Calu3 (cell line): ENCODE results near the gene SH3BP5. TPM values are rescaled to one million over a fixed set of nuclear protein-coding genes. Genes with fewer than 3 reads are reported as not detected.

ENCODE experiments used
- BruUV-seq: library from RNA; stranded (reverse); fragments of 400-500 nt; replicated peaks from 2 replicates; lab custom pipeline; 2021; lab: Mats Ljungman, UMichigan
- CTCF ChIA-PET: fragments of 300-600 bp; sonication (Branson Sonifier 250); formaldehyde crosslinking; loops from one replicate; lab custom pipeline; 2022; ENCODE audit warnings: antibody characterized with exemption; lab: Charles Lee
- DNase-seq: peaks from one replicate; pipeline ENCODE4 v3.0.0; 2022
- H3K27ac Mint-ChIP-seq: one replicate; pipeline ENCODE4 v1.8.0; 2022; ENCODE audit warnings: mixed read lengths; ENCODE audit not compliant: unreplicated experiment
- H3K27me3 Mint-ChIP-seq: one replicate; pipeline ENCODE4 v1.8.0; 2022; ENCODE audit warnings: mixed read lengths; ENCODE audit not compliant: unreplicated experiment
- H3K36me3 Mint-ChIP-seq: one replicate; pipeline ENCODE4 v1.8.0; 2022; ENCODE audit warnings: mild to moderate bottlenecking, moderate library complexity, mixed read lengths; ENCODE audit not compliant: insufficient read depth, unreplicated experiment
- H3K4me1 Mint-ChIP-seq: one replicate; pipeline ENCODE4 v1.8.0; 2022; ENCODE audit warnings: mild to moderate bottlenecking, low read depth, mixed read lengths; ENCODE audit not compliant: unreplicated experiment
- H3K4me3 Mint-ChIP-seq: one replicate; pipeline ENCODE4 v1.8.0; 2022; ENCODE audit warnings: mild to moderate bottlenecking, low read depth, moderate library complexity, mixed read lengths; ENCODE audit not compliant: unreplicated experiment
- H3K9me3 Mint-ChIP-seq: one replicate; pipeline ENCODE4 v1.8.0; 2022; ENCODE audit warnings: low read depth, mixed read lengths; ENCODE audit not compliant: unreplicated experiment
- intact Hi-C: fragments of 100-400 bp; cut with micrococcal nuclease; formaldehyde crosslinking; loops from one replicate; pipeline ENCODE4 v1.10.0; 2022; ENCODE audit not compliant: unreplicated experiment
- total RNA-seq: library from RNA; stranded (reverse); gene quantifications from 2 replicates; pipeline ENCODE4 v1.2.3, GENCODE V29; 2022
- TF ChIP-seq, protein P1 (sequence below): fragments of 200-600 bp; IDR thresholded peaks from one replicate; pipeline ENCODE4 v1.8.0; 2022; ENCODE audit warnings: antibody characterized with exemption; ENCODE audit not compliant: unreplicated experiment

Gene SH3BP5
- total RNA-seq, 1 experiment from 2014 or later, result 4.0 TPM

GRCh38 chr3:15326673-15327072 lies 5.7 kb downstream of the SH3BP5 start:
- peaks cover 2% of the 10 kb centered on the region for H3K36me3 Mint-ChIP-seq
- BruUV-seq, result no TSS peak
- H3K4me1 Mint-ChIP-seq, result peaks cover 8% of the 10 kb centered on the region
- CTCF ChIA-PET, result no interaction called here
- H3K4me3 Mint-ChIP-seq, result no peak overlapping the region
- TF ChIP-seq, protein P1, sequence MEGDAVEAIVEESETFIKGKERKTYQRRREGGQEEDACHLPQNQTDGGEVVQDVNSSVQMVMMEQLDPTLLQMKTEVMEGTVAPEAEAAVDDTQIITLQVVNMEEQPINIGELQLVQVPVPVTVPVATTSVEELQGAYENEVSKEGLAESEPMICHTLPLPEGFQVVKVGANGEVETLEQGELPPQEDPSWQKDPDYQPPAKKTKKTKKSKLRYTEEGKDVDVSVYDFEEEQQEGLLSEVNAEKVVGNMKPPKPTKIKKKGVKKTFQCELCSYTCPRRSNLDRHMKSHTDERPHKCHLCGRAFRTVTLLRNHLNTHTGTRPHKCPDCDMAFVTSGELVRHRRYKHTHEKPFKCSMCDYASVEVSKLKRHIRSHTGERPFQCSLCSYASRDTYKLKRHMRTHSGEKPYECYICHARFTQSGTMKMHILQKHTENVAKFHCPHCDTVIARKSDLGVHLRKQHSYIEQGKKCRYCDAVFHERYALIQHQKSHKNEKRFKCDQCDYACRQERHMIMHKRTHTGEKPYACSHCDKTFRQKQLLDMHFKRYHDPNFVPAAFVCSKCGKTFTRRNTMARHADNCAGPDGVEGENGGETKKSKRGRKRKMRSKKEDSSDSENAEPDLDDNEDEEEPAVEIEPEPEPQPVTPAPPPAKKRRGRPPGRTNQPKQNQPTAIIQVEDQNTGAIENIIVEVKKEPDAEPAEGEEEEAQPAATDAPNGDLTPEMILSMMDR, result no peak
- no peaks in the 10 kb centered on the region for H3K27me3 Mint-ChIP-seq
- H3K27ac Mint-ChIP-seq, result no peak overlapping the region
- H3K9me3 Mint-ChIP-seq, result no peaks in the 10 kb centered on the region
- no peak for DNase-seq
- intact Hi-C loops, result no loop called here

GRCh38 chr3:15326037-15326436 lies 6.3 kb downstream of the SH3BP5 start:
- intact Hi-C loops, result no loop called here
- CTCF ChIA-PET, result no interaction called here
- no peaks in the 10 kb centered on the region for H3K36me3 Mint-ChIP-seq
- TF ChIP-seq, protein P1, result no peak
- H3K27ac Mint-ChIP-seq, result no peak overlapping the region
- no peaks in the 10 kb centered on the region for H3K9me3 Mint-ChIP-seq
- peaks cover 8% of the 10 kb centered on the region for H3K4me1 Mint-ChIP-seq
- H3K4me3 Mint-ChIP-seq, result no peak overlapping the region
- BruUV-seq, result no TSS peak
- DNase-seq, result no peak
- H3K27me3 Mint-ChIP-seq, result no peaks in the 10 kb centered on the region

DNA sequence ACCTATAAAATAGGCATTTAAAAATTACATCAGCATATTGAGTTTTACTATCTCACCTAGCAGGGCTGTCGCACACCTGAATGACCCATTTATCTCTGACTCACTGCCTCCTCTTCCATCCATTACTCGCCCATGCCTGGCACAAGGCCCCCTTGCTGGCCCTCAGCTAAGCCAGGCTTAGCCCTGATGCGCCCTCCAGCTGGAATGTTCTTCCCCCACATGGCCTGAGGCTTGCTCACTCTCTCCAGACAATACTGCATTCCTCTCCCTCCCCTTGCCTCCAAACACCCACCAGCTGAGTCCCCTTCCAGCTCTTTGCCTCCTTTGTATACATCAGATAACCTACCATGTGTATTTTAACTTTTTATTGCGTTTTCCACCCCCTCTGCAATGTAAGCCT lies 7.2 kb downstream of the SH3BP5 start:
- CTCF ChIA-PET, result no interaction called here
- no peak overlapping the region for H3K4me3 Mint-ChIP-seq
- no peaks in the 10 kb centered on the region for H3K9me3 Mint-ChIP-seq
- H3K27me3 Mint-ChIP-seq, result no peaks in the 10 kb centered on the region
- TF ChIP-seq, protein P1, result no peak
- H3K4me1 Mint-ChIP-seq, result peaks cover 15% of the 10 kb centered on the region
- no peak for DNase-seq
- H3K36me3 Mint-ChIP-seq, result no peaks in the 10 kb centered on the region
- no peak overlapping the region for H3K27ac Mint-ChIP-seq
- no TSS peak for BruUV-seq
- intact Hi-C loops, result no loop called here

DNA sequence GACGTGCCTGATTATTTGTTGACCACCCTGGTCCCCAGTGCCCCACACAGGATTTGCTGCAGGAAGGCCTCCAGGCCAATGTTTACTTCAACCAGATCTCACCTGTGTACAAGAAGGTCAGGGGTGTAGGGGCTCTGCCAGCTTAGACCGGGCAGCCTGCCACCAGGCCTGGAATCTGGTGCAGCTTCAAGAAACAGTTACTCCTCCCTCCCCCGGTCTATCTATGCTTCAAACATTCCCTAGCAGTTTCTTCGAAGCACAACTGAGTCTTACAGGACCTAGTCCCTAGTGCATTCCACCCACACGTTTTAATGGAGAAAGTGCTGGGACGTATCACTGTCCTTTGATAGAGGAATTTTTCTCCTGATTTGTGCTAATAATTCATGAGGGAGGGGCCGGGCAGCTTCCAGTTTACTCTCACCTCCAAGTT lies 8.0 kb downstream of the SH3BP5 start:
- CTCF ChIA-PET, result no interaction called here
- no TSS peak for BruUV-seq
- intact Hi-C loops, result no loop called here
- DNase-seq, result no peak
- H3K4me1 Mint-ChIP-seq, result peaks cover 16% of the 10 kb centered on the region
- no peaks in the 10 kb centered on the region for H3K9me3 Mint-ChIP-seq
- no peaks in the 10 kb centered on the region for H3K27me3 Mint-ChIP-seq
- no peak overlapping the region for H3K4me3 Mint-ChIP-seq
- no peaks in the 10 kb centered on the region for H3K36me3 Mint-ChIP-seq
- H3K27ac Mint-ChIP-seq, result no peak overlapping the region
- TF ChIP-seq, protein P1, result no peak
